ENCODE data around the gene MOSMO.

GRCh38 chr16:22052980-22053379 lies 45.1 kb downstream of the MOSMO start:
- TF ChIP-seq POLR2A (IDR thresholded peaks at IDR 0.05) (no peak), CTCF (IDR thresholded peaks at IDR 0.05) (no peak)
